ENCODE data around the gene GABARAP. TPM values are rescaled to one million over a fixed set of nuclear protein-coding genes. Genes with fewer than 3 reads are reported as not detected.

The GABARAP gene
- total and polyA plus RNA-seq, 2 donors (not counting 1 experiment from before 2014, with no cell fraction given) = 173 to 1,154 TPM

GRCh38 chr17:7192271-7192937 is 49.8 kb downstream of the GABARAP start:
- Histone ChIP-seq H3K9me3 (ENCODE audit: control insufficient read depth, insufficient read depth, low read depth, low read length) (no peaks in the 10 kb centered on the region), H3K4me2 (ENCODE audit: extremely low read depth, insufficient read depth, low read length) (no peak overlapping the region), H3K27ac (ENCODE audit: insufficient read depth, low read length) (no peak overlapping the region), H2AFZ (ENCODE audit: low read length) (no peak overlapping the region), H3K27me3 (ENCODE audit: control insufficient read depth, insufficient read depth, low read length) (no peaks in the 10 kb centered on the region), H3K9ac (ENCODE audit: insufficient read depth, low read length) (no peak overlapping the region), H4K20me1 (ENCODE audit: control insufficient read depth, extremely low read depth, insufficient read depth, low read length) (no peaks in the 10 kb centered on the region), H3K36me3 (ENCODE audit: control insufficient read depth, insufficient read depth, low read length) (peaks cover 17% of the 10 kb centered on the region), H3K4me1 (ENCODE audit: control insufficient read depth, extremely low read depth, insufficient read depth, low read length) (no peaks in the 10 kb centered on the region), H3K4me3 (replicated peaks in 1 of 4; ENCODE audit: control extremely low read depth in 1 of 4, insufficient read depth in 1 of 4, low read depth in 3 of 4, low read length in 4 of 4) (no peak overlapping the region), H3K79me2 (ENCODE audit: control insufficient read depth, insufficient read depth, low read length) (no peaks in the 10 kb centered on the region)
- TF ChIP-seq EZH2 (IDR thresholded peaks at IDR 0.05; ENCODE audit: low read length, missing control alignments) (no peak), CTCF (conservative IDR thresholded peaks at IDR 0.05 in 1 of 2, IDR thresholded peaks at IDR 0.05 in 1 of 2; ENCODE audit: low read depth in 1 of 2, low read length in 2 of 2) (no peak)
- no peak for DNase-seq (ENCODE audit: low read depth in 2 of 2)

GRCh38 chr17:7191571-7192270 is 50.5 kb downstream of the GABARAP start:
- DNase-seq (ENCODE audit: low read depth in 2 of 2) = peak in 1 of 2 donors; percentile 21
- Histone ChIP-seq H3K27me3 (ENCODE audit: control insufficient read depth, insufficient read depth, low read length) (no peaks in the 10 kb centered on the region), H3K9me3 (ENCODE audit: control insufficient read depth, insufficient read depth, low read depth, low read length) (no peaks in the 10 kb centered on the region), H3K36me3 (ENCODE audit: control insufficient read depth, insufficient read depth, low read length) (peaks cover 17% of the 10 kb centered on the region), H4K20me1 (ENCODE audit: control insufficient read depth, extremely low read depth, insufficient read depth, low read length) (no peaks in the 10 kb centered on the region), H3K27ac (ENCODE audit: insufficient read depth, low read length) (no peak overlapping the region), H3K4me2 (ENCODE audit: extremely low read depth, insufficient read depth, low read length) (no peak overlapping the region), H3K4me3 (replicated peaks in 1 of 4; ENCODE audit: control extremely low read depth in 1 of 4, insufficient read depth in 1 of 4, low read depth in 3 of 4, low read length in 4 of 4) (no peak overlapping the region), H3K9ac (ENCODE audit: insufficient read depth, low read length) (no peak overlapping the region), H3K4me1 (ENCODE audit: control insufficient read depth, extremely low read depth, insufficient read depth, low read length) (no peaks in the 10 kb centered on the region), H3K79me2 (ENCODE audit: control insufficient read depth, insufficient read depth, low read length) (no peaks in the 10 kb centered on the region), H2AFZ (ENCODE audit: low read length) (no peak overlapping the region)
- TF ChIP-seq CTCF (conservative IDR thresholded peaks at IDR 0.05 in 1 of 2, IDR thresholded peaks at IDR 0.05 in 1 of 2; ENCODE audit: low read depth in 1 of 2, low read length in 2 of 2) (no peak), EZH2 (IDR thresholded peaks at IDR 0.05; ENCODE audit: low read length, missing control alignments) (no peak)

- TF ChIP-seq CTCF (conservative IDR thresholded peaks at IDR 0.05 in 1 of 2, IDR thresholded peaks at IDR 0.05 in 1 of 2; ENCODE audit: low read depth in 1 of 2, low read length in 2 of 2) (no peak), EZH2 (IDR thresholded peaks at IDR 0.05; ENCODE audit: low read length, missing control alignments) (no peak)
- H3K4me3 ChIP-seq (replicated peaks in 1 of 4; ENCODE audit: control extremely low read depth in 1 of 4, insufficient read depth in 1 of 4, low read depth in 3 of 4, low read length in 4 of 4) = no peak overlapping the region
- no peaks in the 10 kb centered on the region for H3K9me3 ChIP-seq (ENCODE audit: control insufficient read depth, insufficient read depth, low read depth, low read length)
- no peaks in the 10 kb centered on the region for H4K20me1 ChIP-seq (ENCODE audit: control insufficient read depth, extremely low read depth, insufficient read depth, low read length)
- no peak overlapping the region for H3K27ac ChIP-seq (ENCODE audit: insufficient read depth, low read length)
- no peak overlapping the region for H3K9ac ChIP-seq (ENCODE audit: insufficient read depth, low read length)
- no peaks in the 10 kb centered on the region for H3K4me1 ChIP-seq (ENCODE audit: control insufficient read depth, extremely low read depth, insufficient read depth, low read length)
- H3K27me3 ChIP-seq (ENCODE audit: control insufficient read depth, insufficient read depth, low read length) = no peaks in the 10 kb centered on the region
- no peak overlapping the region for H2AFZ ChIP-seq (ENCODE audit: low read length)
- H3K4me2 ChIP-seq (ENCODE audit: extremely low read depth, insufficient read depth, low read length) = no peak overlapping the region
- H3K36me3 ChIP-seq (ENCODE audit: control insufficient read depth, insufficient read depth, low read length) = peaks cover 13% of the 10 kb centered on the region
- no peaks in the 10 kb centered on the region for H3K79me2 ChIP-seq (ENCODE audit: control insufficient read depth, insufficient read depth, low read length)
- no peak for DNase-seq (ENCODE audit: low read depth in 2 of 2)
Observed at GRCh38 chr17:7191069-7191468, 51.2 kb downstream of the GABARAP start.

All from fibroblast of lung (primary cell).